Upper lobe of left lung (tissue), 4 donors: ENCODE measurements around the gene ZNF574.

ENCODE experiments used
- CTCF ChIP-seq, 6 experiments: fragments of 450-650 bp in 4 of 6; fragments of 200-600 bp in 2 of 6; sonication (generic) in 2 of 6; IDR thresholded peaks; one replicate each; pipeline ENCODE4 v1.5.1; 2016 to 2019; ENCODE audit warnings: antibody characterized with exemption in 6 of 6
- EP300 ChIP-seq, 4 donors: sonication (generic); formaldehyde crosslinking; IDR thresholded peaks; one replicate each; pipeline ENCODE4 v1.5.1; 2017; ENCODE audit warnings: antibody characterized with exemption in 4 of 4, control low read depth in 2 of 4
- POLR2A ChIP-seq, 4 donors: fragments of 450-650 bp; IDR thresholded peaks; one replicate each; pipeline ENCODE4 v1.5.1; 2016 to 2017; ENCODE audit warnings: antibody characterized with exemption in 4 of 4, mild to moderate bottlenecking in 2 of 4

- TF ChIP-seq CTCF (IDR thresholded peaks at IDR 0.05) (no peak), EP300 (IDR thresholded peaks at IDR 0.05) (no peak), POLR2A (IDR thresholded peaks at IDR 0.05) (no peak)
Observed at GRCh38 chr19:42062381-42062780, 13.6 kb upstream of the ZNF574 start.
